ENCODE data around the gene GAGE10. TPM values are rescaled to one million over a fixed set of nuclear protein-coding genes. Genes with fewer than 3 reads are reported as not detected.

GAGE10 gene
- total RNA-seq, 4 donors from 2014 or later: not detected

DNA sequence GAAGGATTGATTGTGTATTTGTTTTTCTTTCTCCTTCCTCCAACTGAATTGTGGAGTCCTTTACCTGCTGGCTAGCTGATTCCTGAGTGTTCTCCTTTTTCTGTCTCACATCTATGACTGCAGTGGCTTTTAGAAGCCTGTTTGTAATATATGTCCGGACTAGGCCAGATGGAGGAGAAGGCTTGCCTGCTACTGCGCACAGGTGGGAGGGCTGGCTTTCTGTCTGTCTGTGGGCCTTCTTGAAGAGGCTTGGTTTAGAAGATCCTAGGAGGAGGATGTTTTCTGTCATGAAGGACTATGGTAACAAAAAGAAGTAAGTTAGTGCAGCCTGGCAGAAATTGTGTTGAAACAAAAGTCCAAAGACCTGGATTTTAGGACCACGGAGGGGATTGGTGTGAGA, 25.4 kb upstream of the GAGE10 start:
- H3K4me1 ChIP-seq: peaks cover 12% of the 10 kb centered on the region
- no peaks in the 10 kb centered on the region for H3K36me3 ChIP-seq
- no peak overlapping the region for H3K4me3 ChIP-seq
- TF ChIP-seq, protein P1, sequence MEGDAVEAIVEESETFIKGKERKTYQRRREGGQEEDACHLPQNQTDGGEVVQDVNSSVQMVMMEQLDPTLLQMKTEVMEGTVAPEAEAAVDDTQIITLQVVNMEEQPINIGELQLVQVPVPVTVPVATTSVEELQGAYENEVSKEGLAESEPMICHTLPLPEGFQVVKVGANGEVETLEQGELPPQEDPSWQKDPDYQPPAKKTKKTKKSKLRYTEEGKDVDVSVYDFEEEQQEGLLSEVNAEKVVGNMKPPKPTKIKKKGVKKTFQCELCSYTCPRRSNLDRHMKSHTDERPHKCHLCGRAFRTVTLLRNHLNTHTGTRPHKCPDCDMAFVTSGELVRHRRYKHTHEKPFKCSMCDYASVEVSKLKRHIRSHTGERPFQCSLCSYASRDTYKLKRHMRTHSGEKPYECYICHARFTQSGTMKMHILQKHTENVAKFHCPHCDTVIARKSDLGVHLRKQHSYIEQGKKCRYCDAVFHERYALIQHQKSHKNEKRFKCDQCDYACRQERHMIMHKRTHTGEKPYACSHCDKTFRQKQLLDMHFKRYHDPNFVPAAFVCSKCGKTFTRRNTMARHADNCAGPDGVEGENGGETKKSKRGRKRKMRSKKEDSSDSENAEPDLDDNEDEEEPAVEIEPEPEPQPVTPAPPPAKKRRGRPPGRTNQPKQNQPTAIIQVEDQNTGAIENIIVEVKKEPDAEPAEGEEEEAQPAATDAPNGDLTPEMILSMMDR (IDR thresholded peaks at IDR 0.05): no peak
- no peak for TF ChIP-seq POLR2A (IDR thresholded peaks at IDR 0.05)
- no peak for TF ChIP-seq POLR2AphosphoS5 (IDR thresholded peaks at IDR 0.05)
- no peak for TF ChIP-seq EP300 (IDR thresholded peaks at IDR 0.05)
- no peaks in the 10 kb centered on the region for H3K9me3 ChIP-seq
- DNase-seq (ENCODE audit: low spot score in 2 of 2): no peak
- H3K27ac ChIP-seq: no peak overlapping the region
- 86% methylated on average over 3 of the region's 3 CpGs for WGBS
- H3K27me3 ChIP-seq: no peaks in the 10 kb centered on the region

DNA sequence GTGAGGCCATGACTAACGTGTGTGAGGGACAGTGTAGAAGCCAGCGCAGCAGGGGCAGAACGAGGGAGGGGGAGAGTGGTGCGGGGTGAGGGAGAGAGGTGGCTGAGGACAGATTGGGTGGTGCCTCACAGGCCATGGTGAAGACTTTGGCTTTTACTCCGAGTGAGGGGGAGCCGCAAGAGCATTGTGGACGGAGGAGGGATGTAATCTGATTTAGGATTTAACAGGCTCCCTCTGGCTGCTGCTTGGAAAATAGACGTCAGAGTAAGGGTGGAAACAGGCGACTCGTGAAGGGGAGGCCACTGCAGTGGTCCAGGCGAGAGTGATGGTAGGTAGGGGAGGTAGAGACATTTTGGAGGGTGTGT, 20.8 kb upstream of the GAGE10 start:
- Histone ChIP-seq H3K27me3 (no peaks in the 10 kb centered on the region), H3K27ac (no peak overlapping the region), H3K4me3 (no peak overlapping the region), H3K4me1 (no peaks in the 10 kb centered on the region), H3K36me3 (no peaks in the 10 kb centered on the region), H3K9me3 (no peaks in the 10 kb centered on the region)
- WGBS: 42% methylated on average over 11 of the region's 11 CpGs
- no peak for TF ChIP-seq POLR2A (IDR thresholded peaks at IDR 0.05)
- TF ChIP-seq, protein P1 (IDR thresholded peaks at IDR 0.05): no peak
- no peak for DNase-seq (ENCODE audit: low spot score in 2 of 2)

DNA sequence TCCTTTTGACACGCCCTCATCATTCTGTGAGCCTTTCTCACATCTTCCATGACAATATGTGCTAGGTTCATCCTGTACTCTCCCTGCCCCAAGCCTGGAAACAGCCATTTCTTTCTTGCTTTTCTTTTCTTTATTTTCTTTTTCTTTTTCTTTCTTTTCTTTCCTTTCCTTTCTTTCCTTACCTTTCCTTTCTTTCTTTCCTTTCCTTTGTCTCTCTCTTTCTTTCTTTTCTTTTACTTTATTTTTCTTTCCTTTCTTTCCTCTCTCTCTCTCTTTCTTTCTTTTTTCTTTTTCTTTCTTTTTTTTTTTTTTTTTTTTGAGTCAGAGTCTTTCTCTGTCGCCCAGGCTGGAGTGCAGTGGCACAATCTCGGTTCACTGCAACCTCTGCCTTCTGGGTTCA, 19.2 kb upstream of the GAGE10 start:
- Histone ChIP-seq H3K36me3 (no peaks in the 10 kb centered on the region), H3K4me1 (no peaks in the 10 kb centered on the region), H3K27me3 (no peaks in the 10 kb centered on the region), H3K27ac (no peak overlapping the region), H3K9me3 (no peaks in the 10 kb centered on the region), H3K4me3 (no peak overlapping the region)
- no peak for TF ChIP-seq POLR2A (IDR thresholded peaks at IDR 0.05)
- TF ChIP-seq EP300 (IDR thresholded peaks at IDR 0.05): no peak
- TF ChIP-seq, protein P1 (IDR thresholded peaks at IDR 0.05): no peak
- no peak for TF ChIP-seq POLR2AphosphoS5 (IDR thresholded peaks at IDR 0.05)
- no peak for DNase-seq (ENCODE audit: low spot score in 2 of 2)
- WGBS: 76% methylated on average over 3 of the region's 3 CpGs

DNA sequence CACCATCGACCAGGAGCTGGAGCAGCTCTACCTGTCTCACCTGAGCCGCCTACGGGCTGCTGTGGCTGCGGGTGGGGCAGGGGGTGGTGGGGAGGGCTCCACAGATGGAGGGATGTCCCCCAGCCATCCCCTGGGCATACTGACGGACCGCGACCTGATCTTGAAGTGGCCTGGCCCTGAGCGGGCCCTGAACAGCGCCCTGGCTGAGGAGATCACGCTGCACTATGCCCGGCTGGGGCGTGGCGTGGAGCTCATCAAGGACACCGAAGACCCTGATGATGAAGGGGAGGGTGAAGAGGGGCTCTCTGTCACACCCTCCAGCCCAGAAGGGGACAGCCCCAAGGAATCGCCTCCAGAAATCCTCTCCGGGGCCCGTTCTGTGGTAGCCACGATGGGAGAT, 17.3 kb upstream of the GAGE10 start:
- Histone ChIP-seq H3K9me3 (no peaks in the 10 kb centered on the region), H3K4me1 (no peaks in the 10 kb centered on the region), H3K4me3 (no peak overlapping the region), H3K27ac (no peak overlapping the region), H3K27me3 (no peaks in the 10 kb centered on the region), H3K36me3 (no peaks in the 10 kb centered on the region)
- DNase-seq (ENCODE audit: low spot score in 2 of 2): no peak
- TF ChIP-seq POLR2AphosphoS5 (IDR thresholded peaks at IDR 0.05) (no peak), POLR2A (IDR thresholded peaks at IDR 0.05) (no peak), EP300 (IDR thresholded peaks at IDR 0.05) (no peak)
- TF ChIP-seq, protein P1 (IDR thresholded peaks at IDR 0.05): no peak
- WGBS: 90% methylated on average over 4 of the region's 18 CpGs

DNA sequence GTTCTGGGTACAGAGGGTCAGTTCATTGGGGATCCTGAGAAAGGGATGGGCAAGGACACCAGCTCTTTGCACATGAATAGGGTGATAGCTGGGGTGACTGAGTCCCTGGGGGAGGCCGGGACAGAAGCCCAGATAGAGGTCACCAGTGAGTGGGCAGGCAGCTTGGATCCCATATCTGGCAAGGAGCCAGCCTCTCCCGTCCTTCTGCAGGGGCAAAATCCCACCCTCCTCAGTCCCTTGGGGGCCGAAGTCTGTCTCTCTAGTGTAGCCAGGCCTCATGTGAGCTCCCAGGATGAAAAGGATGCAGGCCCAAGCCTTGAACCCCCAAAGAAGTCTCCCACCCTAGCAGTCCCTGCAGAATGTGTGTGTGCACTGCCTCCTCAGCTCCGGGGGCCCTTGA, 16.9 kb upstream of the GAGE10 start:
- Histone ChIP-seq H3K4me1 (no peaks in the 10 kb centered on the region), H3K27ac (no peak overlapping the region), H3K27me3 (no peaks in the 10 kb centered on the region), H3K4me3 (no peak overlapping the region), H3K9me3 (no peaks in the 10 kb centered on the region), H3K36me3 (no peaks in the 10 kb centered on the region)
- TF ChIP-seq, protein P1 (IDR thresholded peaks at IDR 0.05): no peak
- TF ChIP-seq EP300 (IDR thresholded peaks at IDR 0.05) (no peak), POLR2AphosphoS5 (IDR thresholded peaks at IDR 0.05) (no peak), POLR2A (IDR thresholded peaks at IDR 0.05) (no peak)
- DNase-seq (ENCODE audit: low spot score in 2 of 2): no peak
- 51% methylated on average over 3 of the region's 4 CpGs for WGBS

Data from suprapubic skin (tissue), 4 donors.